WTC11 (cell line): Measurements from ENCODE around the gene LRRN4CL.

Source experiments
- JUN ChIP-seq: sonication (generic); formaldehyde crosslinking; IDR thresholded peaks from 2 replicates; pipeline ENCODE4 v1.8.0; 2023; ENCODE audit warnings: mild to moderate bottlenecking, missing genetic modification reagents
- SP1 ChIP-seq: sonication (generic); formaldehyde crosslinking; conservative IDR thresholded peaks from 2 replicates; pipeline ENCODE4 v1.8.1; 2022; ENCODE audit warnings: missing genetic modification reagents
- TCF7 ChIP-seq: sonication (generic); formaldehyde crosslinking; IDR thresholded peaks from 2 replicates; pipeline ENCODE4 v1.8.0; 2022; ENCODE audit warnings: mild to moderate bottlenecking, low read depth, missing genetic modification reagents, moderate library complexity
- TF ChIP-seq, protein P1 (sequence below): fragments of 200-600 bp; IDR thresholded peaks from 2 replicates; pipeline ENCODE4 v1.8.0; 2022; ENCODE audit warnings: antibody characterized with exemption
- TF ChIP-seq, protein P2 (sequence below): sonication (generic); formaldehyde crosslinking; conservative IDR thresholded peaks from 2 replicates; pipeline ENCODE4 v1.8.1; 2022; ENCODE audit warnings: mild to moderate bottlenecking, missing genetic modification reagents
- TF ChIP-seq, protein P3 (sequence below): sonication (generic); formaldehyde crosslinking; IDR thresholded peaks from 2 replicates; pipeline ENCODE4 v1.8.0; 2022; ENCODE audit warnings: missing genetic modification reagents
- TF ChIP-seq, protein P4 (sequence below): sonication (generic); formaldehyde crosslinking; IDR thresholded peaks from 2 replicates; pipeline ENCODE4 v1.8.0; 2022; ENCODE audit warnings: mild to moderate bottlenecking, missing genetic modification reagents
- TF ChIP-seq, protein P5 (sequence below): sonication (generic); formaldehyde crosslinking; IDR thresholded peaks from 2 replicates; pipeline ENCODE4 v1.8.1; 2023; ENCODE audit warnings: mild to moderate bottlenecking, missing genetic modification reagents
- TF ChIP-seq, protein P6 (sequence below): sonication (generic); formaldehyde crosslinking; IDR thresholded peaks from 2 replicates; pipeline ENCODE4 v1.8.1; 2022; ENCODE audit warnings: low read depth, mild to moderate bottlenecking, moderate library complexity, missing genetic modification reagents, borderline replicate concordance

DNA sequence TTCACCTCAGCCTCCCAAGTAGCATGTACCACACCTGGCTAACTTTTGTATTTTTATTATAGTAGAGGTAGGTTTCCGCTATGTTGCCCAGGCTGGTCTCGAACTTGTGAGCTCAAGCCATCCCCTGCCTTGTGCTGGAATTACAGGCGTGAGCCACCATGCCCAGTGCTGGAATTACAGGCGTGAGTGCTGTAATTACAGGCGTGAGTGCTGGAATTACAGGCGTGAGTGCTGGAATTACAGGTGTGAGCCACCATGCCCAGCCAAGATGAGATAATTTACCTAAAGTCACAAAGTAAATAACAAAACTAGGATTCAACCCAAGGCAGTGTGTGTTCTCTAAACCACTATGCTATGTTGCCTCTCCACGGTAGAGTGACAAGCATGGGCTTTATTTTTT is 6.8 kb downstream of the LRRN4CL start:
- TF ChIP-seq, protein P1, sequence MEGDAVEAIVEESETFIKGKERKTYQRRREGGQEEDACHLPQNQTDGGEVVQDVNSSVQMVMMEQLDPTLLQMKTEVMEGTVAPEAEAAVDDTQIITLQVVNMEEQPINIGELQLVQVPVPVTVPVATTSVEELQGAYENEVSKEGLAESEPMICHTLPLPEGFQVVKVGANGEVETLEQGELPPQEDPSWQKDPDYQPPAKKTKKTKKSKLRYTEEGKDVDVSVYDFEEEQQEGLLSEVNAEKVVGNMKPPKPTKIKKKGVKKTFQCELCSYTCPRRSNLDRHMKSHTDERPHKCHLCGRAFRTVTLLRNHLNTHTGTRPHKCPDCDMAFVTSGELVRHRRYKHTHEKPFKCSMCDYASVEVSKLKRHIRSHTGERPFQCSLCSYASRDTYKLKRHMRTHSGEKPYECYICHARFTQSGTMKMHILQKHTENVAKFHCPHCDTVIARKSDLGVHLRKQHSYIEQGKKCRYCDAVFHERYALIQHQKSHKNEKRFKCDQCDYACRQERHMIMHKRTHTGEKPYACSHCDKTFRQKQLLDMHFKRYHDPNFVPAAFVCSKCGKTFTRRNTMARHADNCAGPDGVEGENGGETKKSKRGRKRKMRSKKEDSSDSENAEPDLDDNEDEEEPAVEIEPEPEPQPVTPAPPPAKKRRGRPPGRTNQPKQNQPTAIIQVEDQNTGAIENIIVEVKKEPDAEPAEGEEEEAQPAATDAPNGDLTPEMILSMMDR = no peak
- TF ChIP-seq, protein P2, sequence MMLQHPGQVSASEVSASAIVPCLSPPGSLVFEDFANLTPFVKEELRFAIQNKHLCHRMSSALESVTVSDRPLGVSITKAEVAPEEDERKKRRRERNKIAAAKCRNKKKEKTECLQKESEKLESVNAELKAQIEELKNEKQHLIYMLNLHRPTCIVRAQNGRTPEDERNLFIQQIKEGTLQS (CRISPR knock-in tag) = no peak
- TF ChIP-seq, protein P3, sequence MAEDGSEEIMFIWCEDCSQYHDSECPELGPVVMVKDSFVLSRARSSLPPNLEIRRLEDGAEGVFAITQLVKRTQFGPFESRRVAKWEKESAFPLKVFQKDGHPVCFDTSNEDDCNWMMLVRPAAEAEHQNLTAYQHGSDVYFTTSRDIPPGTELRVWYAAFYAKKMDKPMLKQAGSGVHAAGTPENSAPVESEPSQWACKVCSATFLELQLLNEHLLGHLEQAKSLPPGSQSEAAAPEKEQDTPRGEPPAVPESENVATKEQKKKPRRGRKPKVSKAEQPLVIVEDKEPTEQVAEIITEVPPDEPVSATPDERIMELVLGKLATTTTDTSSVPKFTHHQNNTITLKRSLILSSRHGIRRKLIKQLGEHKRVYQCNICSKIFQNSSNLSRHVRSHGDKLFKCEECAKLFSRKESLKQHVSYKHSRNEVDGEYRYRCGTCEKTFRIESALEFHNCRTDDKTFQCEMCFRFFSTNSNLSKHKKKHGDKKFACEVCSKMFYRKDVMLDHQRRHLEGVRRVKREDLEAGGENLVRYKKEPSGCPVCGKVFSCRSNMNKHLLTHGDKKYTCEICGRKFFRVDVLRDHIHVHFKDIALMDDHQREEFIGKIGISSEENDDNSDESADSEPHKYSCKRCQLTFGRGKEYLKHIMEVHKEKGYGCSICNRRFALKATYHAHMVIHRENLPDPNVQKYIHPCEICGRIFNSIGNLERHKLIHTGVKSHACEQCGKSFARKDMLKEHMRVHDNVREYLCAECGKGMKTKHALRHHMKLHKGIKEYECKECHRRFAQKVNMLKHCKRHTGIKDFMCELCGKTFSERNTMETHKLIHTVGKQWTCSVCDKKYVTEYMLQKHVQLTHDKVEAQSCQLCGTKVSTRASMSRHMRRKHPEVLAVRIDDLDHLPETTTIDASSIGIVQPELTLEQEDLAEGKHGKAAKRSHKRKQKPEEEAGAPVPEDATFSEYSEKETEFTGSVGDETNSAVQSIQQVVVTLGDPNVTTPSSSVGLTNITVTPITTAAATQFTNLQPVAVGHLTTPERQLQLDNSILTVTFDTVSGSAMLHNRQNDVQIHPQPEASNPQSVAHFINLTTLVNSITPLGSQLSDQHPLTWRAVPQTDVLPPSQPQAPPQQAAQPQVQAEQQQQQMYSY (CRISPR knock-in tag) = no peak
- no peak for TF ChIP-seq SP1
- TF ChIP-seq, protein P4, sequence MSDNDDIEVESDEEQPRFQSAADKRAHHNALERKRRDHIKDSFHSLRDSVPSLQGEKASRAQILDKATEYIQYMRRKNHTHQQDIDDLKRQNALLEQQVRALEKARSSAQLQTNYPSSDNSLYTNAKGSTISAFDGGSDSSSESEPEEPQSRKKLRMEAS (CRISPR knock-in tag) = no peak
- TF ChIP-seq TCF7 (CRISPR knock-in tag) = no peak
- TF ChIP-seq, protein P5, sequence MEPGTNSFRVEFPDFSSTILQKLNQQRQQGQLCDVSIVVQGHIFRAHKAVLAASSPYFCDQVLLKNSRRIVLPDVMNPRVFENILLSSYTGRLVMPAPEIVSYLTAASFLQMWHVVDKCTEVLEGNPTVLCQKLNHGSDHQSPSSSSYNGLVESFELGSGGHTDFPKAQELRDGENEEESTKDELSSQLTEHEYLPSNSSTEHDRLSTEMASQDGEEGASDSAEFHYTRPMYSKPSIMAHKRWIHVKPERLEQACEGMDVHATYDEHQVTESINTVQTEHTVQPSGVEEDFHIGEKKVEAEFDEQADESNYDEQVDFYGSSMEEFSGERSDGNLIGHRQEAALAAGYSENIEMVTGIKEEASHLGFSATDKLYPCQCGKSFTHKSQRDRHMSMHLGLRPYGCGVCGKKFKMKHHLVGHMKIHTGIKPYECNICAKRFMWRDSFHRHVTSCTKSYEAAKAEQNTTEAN (CRISPR knock-in tag) = no peak
- TF ChIP-seq JUN = no peak
- TF ChIP-seq, protein P6, sequence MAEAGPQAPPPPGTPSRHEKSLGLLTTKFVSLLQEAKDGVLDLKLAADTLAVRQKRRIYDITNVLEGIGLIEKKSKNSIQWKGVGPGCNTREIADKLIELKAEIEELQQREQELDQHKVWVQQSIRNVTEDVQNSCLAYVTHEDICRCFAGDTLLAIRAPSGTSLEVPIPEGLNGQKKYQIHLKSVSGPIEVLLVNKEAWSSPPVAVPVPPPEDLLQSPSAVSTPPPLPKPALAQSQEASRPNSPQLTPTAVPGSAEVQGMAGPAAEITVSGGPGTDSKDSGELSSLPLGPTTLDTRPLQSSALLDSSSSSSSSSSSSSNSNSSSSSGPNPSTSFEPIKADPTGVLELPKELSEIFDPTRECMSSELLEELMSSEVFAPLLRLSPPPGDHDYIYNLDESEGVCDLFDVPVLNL = no peak
